Large intestine (tissue), 3 donors: Measurements from ENCODE around the gene PIP5K1A. TPM values are rescaled to one million over a fixed set of nuclear protein-coding genes. Genes with fewer than 3 reads are reported as not detected.
A peak's percentile ranks its signal among the peaks of the same experiment; 100 is the strongest.

Experiments
- DNase-seq, 2 donors: peaks; one replicate each; pipeline versions ENCODE4 v3.0.0 to v3.0.0-alpha.2; 2013
- H3K27ac ChIP-seq: one replicate; pipeline ENCODE4 v1.5.1; 2013; ENCODE audit warnings: low read length
- H3K27me3 ChIP-seq: 2 replicates; pipeline ENCODE4 v1.6.1; 2013; ENCODE audit warnings: low read length; ENCODE audit not compliant: control insufficient read depth, insufficient read depth
- H3K36me3 ChIP-seq: 2 replicates; pipeline ENCODE4 v1.6.1; 2013; ENCODE audit warnings: low read length; ENCODE audit not compliant: control insufficient read depth, insufficient read depth
- H3K4me1 ChIP-seq: one replicate; pipeline ENCODE4 v1.6.1; 2013; ENCODE audit warnings: low read length; ENCODE audit not compliant: control insufficient read depth, insufficient read depth
- H3K4me3 ChIP-seq: one replicate; pipeline ENCODE4 v1.5.1; 2013; ENCODE audit warnings: low read length
- H3K9me3 ChIP-seq: one replicate; pipeline ENCODE4 v1.6.1; 2013; ENCODE audit warnings: mild to moderate bottlenecking, low read depth, low read length, moderate library complexity; ENCODE audit not compliant: control insufficient read depth
- WGBS: methylation state at CpG from one replicate; pipeline ENCODE4 v1.1.5; 2013; ENCODE audit warnings: low lambda C conversion rate; ENCODE audit not compliant: insufficient coverage; 5-methylcytosine and 5-hydroxymethylcytosine counted together
- polyA plus RNA-seq: library from polyadenylated mRNA; unstranded; fragments of 120-200 nt; gene quantifications from one replicate; pipeline ENCODE4 v1.2.1, GENCODE V29; 2013

Gene PIP5K1A
- polyA plus RNA-seq, 1 donor, result 32.9 TPM

GRCh38 chr1:151213560-151213959 is 15.2 kb downstream of the PIP5K1A start:
- H3K9me3 ChIP-seq, result no peaks in the 10 kb centered on the region
- H3K27ac ChIP-seq, result no peak overlapping the region
- no peak for DNase-seq
- 43% methylated on average over 2 of the region's 2 CpGs for WGBS
- H3K4me1 ChIP-seq, result peaks cover 3% of the 10 kb centered on the region
- H3K36me3 ChIP-seq, result peaks cover 17% of the 10 kb centered on the region
- H3K27me3 ChIP-seq, result no peaks in the 10 kb centered on the region
- H3K4me3 ChIP-seq, result no peak overlapping the region

GRCh38 chr1:151221616-151222015 is 23.3 kb downstream of the PIP5K1A start:
- Histone ChIP-seq H3K9me3 (no peaks in the 10 kb centered on the region), H3K36me3 (peaks cover 22% of the 10 kb centered on the region), H3K4me3 (no peak overlapping the region), H3K27ac (no peak overlapping the region), H3K27me3 (no peaks in the 10 kb centered on the region), H3K4me1 (no peaks in the 10 kb centered on the region)
- DNase-seq, result no peak
- WGBS, result 100% methylated on average over 1 of the region's 1 CpG

GRCh38 chr1:151222130-151222529 is 23.8 kb downstream of the PIP5K1A start:
- Histone ChIP-seq H3K9me3 (no peaks in the 10 kb centered on the region), H3K4me1 (no peaks in the 10 kb centered on the region), H3K4me3 (no peak overlapping the region), H3K27ac (no peak overlapping the region), H3K27me3 (no peaks in the 10 kb centered on the region), H3K36me3 (peaks cover 23% of the 10 kb centered on the region)
- DNase-seq, result no peak
- no CpG with 5 or more reads among the region's 4 CpGs for WGBS

DNA sequence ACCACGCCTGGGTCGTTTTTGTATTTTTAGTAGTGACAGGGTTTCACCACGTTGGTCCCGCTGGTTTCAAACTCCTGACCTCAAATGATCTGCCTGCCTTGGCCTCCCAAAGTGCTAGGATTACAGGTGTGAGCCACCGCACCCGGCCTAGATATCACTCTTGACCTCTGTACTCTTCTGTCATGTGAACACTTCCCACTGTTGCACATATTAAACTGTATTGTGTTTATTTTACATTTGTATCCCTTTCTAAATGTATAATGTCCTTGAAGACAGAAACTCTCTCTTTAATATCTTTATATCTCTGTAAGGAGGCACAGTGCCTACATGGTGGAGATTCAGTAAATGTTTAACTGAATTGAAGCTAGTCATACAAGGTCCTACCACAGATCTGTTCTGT is 36.9 kb downstream of the PIP5K1A start:
- Histone ChIP-seq H3K27me3 (no peaks in the 10 kb centered on the region), H3K4me3 (no peak overlapping the region), H3K27ac (no peak overlapping the region), H3K36me3 (peaks cover 92% of the 10 kb centered on the region), H3K9me3 (no peaks in the 10 kb centered on the region), H3K4me1 (no peaks in the 10 kb centered on the region)
- no CpG with 5 or more reads among the region's 6 CpGs for WGBS
- DNase-seq, result peak in 1 of 2 donors; percentile 12

DNA sequence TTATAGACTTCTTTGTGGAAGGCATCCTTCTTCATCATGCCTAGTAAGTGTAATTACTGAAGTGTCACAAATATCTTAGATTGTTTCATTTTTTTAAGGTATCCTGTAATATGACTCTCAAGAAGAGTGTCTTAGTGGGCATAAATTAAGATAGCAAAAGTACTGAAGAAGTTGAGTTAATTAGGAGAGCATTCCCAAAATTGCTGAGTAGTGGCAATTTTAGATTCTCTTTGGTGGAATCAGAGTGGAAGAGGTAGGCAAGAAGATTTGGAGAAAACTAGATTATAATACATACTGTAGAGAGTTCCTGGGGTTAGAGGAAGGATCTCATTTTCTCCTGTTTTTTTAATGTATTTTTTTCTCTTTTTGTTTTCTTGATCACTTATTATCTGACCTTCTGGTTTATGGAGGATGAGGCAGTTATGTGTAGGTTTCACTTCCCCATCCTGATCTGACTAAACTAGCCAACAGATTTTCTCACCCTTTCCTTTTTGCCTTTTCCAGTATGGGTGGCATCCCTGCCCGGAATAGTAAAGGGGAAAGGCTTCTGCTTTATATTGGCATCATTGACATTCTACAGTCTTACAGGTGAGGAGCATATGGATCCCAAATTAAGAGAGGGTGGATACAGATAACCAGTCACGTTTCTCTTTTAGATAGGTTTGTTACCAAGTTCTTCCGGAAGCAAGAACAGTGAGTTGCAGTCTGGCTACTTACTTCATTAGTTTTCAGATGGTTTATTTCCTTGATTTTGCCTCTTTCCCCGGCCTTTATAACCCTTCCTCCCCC is 39.5 kb downstream of the PIP5K1A start:
- DNase-seq, result no peak
- Histone ChIP-seq H3K9me3 (no peaks in the 10 kb centered on the region), H3K27ac (no peak overlapping the region), H3K4me1 (peaks cover 3% of the 10 kb centered on the region), H3K36me3 (peaks cover 91% of the 10 kb centered on the region), H3K4me3 (no peak overlapping the region), H3K27me3 (no peaks in the 10 kb centered on the region)
- 100% methylated on average over 1 of the region's 4 CpGs for WGBS

DNA sequence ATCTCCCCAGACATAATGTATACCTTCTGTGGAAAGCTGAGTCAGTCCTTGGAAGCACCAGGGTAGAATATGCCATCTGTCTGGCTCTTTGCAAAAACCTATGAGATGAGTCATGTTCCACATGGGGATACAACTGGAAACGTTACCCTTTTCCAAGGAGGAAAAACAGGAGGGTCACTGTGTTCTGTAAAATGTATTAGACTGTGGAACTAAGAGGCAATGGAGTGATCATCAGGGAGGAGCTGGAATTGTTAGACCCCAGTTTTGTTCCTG is 40.1 kb downstream of the PIP5K1A start:
- H3K4me3 ChIP-seq, result no peak overlapping the region

DNA sequence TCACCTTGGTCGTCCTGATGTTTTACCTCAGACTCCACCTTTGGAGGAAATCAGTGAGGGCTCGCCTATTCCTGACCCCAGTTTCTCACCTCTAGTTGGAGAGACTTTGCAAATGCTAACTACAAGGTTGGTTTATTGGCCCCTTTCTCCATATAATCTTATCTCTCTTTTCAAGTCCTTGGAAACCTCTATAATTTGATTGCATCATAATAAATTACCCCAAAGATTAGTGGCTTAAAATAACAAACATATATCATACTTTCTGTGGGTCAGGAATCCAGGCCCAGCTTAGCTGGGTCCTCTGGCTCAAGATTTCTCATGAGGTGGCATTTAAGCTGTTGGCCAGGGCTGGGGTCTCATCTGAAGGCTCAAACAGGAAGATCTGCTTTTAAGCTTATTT is 44.1 kb downstream of the PIP5K1A start:
- Histone ChIP-seq H3K4me1 (peaks cover 3% of the 10 kb centered on the region), H3K9me3 (no peaks in the 10 kb centered on the region), H3K36me3 (peaks cover 87% of the 10 kb centered on the region), H3K4me3 (no peak overlapping the region), H3K27ac (no peak overlapping the region), H3K27me3 (no peaks in the 10 kb centered on the region)
- WGBS, result 71% methylated on average over 1 of the region's 2 CpGs
- no peak for DNase-seq

More for the DNA sequence above, 40.1 kb downstream of the PIP5K1A start:
- peaks cover 93% of the 10 kb centered on the region for H3K36me3 ChIP-seq
- no peaks in the 10 kb centered on the region for H3K9me3 ChIP-seq
- no peak overlapping the region for H3K27ac ChIP-seq
- H3K27me3 ChIP-seq, result no peaks in the 10 kb centered on the region
- no CpG with 5 or more reads among the region's 1 CpG for WGBS
- H3K4me1 ChIP-seq, result peaks cover 3% of the 10 kb centered on the region
- DNase-seq, result no peak

- peaks cover 3% of the 10 kb centered on the region for H3K4me1 ChIP-seq
- H3K27ac ChIP-seq, result no peak overlapping the region
- peaks cover 86% of the 10 kb centered on the region for H3K36me3 ChIP-seq
- WGBS, result 76% methylated on average over 4 of the region's 5 CpGs
- no peaks in the 10 kb centered on the region for H3K9me3 ChIP-seq
- no peak overlapping the region for H3K4me3 ChIP-seq
- no peaks in the 10 kb centered on the region for H3K27me3 ChIP-seq
- no peak for DNase-seq
Observed at GRCh38 chr1:151243683-151244216, 45.4 kb downstream of the PIP5K1A start.

DNA sequence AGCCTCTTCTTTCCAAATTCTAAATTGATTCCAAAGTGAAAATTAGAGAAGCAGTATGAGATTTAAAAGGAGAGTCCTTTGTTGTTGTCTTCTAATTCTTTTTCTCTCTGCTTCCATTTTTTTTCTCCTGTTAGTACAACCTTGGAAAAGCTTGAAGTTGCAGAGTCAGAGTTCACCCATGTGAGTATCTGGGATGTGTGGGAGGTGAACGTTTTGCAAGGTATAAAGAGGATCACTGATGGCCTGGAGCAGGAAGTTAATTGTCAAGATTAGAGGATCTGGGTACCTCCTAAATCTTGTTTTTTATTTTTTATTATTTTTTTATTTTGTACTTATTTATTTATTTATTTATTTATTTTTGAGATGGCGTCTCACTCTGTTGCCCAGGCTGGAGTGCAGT is 48.4 kb downstream of the PIP5K1A start:
- H3K27ac ChIP-seq, result no peak overlapping the region
- H3K4me3 ChIP-seq, result no peak overlapping the region
- H3K27me3 ChIP-seq, result no peaks in the 10 kb centered on the region
- H3K36me3 ChIP-seq, result peaks cover 71% of the 10 kb centered on the region
- H3K4me1 ChIP-seq, result peaks cover 3% of the 10 kb centered on the region
- DNase-seq, result no peak
- H3K9me3 ChIP-seq, result no peaks in the 10 kb centered on the region
- no CpG with 5 or more reads among the region's 2 CpGs for WGBS

- Histone ChIP-seq H3K9me3 (no peaks in the 10 kb centered on the region), H3K4me1 (peaks cover 4% of the 10 kb centered on the region)
- WGBS, result 40% methylated on average over 2 of the region's 16 CpGs
Observed at GRCh38 chr1:151251656-151252470, 53.5 kb downstream of the PIP5K1A start.

More at GRCh38 chr1:151251656-151252470, 53.5 kb downstream of the PIP5K1A start:
- Histone ChIP-seq H3K27ac (no peak overlapping the region), H3K4me3 (no peak overlapping the region), H3K27me3 (no peaks in the 10 kb centered on the region), H3K36me3 (peaks cover 25% of the 10 kb centered on the region)
- DNase-seq, result peak; percentile 57 to 61
